ENCODE data around the gene PRDM8.

DNA sequence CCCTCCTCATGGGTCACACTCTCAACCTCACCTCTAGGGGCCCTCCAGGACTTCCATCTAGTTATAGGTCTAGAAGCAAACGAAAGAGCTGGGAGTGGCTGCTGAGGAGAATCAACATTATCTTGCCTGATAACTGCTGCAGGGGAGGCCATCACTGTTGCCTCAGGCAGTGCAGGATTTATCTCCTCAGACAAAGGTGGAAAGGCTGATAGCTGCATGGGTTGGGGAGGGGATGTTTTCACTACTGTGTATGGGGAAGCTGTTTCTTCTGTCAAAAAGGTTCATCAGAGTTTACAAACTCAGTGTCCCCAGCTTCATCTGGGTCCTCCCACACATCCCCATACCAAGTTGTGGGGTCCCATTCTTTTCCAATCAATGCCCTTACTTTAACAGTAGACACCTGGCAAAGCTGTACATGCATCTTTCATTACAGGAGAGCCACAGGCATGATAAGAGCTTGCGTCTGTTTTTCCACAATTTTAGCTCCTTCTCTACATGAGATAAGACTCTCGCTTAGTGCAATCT, 17.6 kb upstream of the PRDM8 start:
- TF ChIP-seq, protein P1, sequence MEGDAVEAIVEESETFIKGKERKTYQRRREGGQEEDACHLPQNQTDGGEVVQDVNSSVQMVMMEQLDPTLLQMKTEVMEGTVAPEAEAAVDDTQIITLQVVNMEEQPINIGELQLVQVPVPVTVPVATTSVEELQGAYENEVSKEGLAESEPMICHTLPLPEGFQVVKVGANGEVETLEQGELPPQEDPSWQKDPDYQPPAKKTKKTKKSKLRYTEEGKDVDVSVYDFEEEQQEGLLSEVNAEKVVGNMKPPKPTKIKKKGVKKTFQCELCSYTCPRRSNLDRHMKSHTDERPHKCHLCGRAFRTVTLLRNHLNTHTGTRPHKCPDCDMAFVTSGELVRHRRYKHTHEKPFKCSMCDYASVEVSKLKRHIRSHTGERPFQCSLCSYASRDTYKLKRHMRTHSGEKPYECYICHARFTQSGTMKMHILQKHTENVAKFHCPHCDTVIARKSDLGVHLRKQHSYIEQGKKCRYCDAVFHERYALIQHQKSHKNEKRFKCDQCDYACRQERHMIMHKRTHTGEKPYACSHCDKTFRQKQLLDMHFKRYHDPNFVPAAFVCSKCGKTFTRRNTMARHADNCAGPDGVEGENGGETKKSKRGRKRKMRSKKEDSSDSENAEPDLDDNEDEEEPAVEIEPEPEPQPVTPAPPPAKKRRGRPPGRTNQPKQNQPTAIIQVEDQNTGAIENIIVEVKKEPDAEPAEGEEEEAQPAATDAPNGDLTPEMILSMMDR (IDR thresholded peaks at IDR 0.05): no peak
- TF ChIP-seq POLR2A (IDR thresholded peaks at IDR 0.05): no peak

All from tibial nerve (tissue), 3 donors.